Measurements from ENCODE around the gene SAP30BP. TPM values are rescaled to one million over a fixed set of nuclear protein-coding genes. Genes with fewer than 3 reads are reported as not detected.

SAP30BP gene
- total RNA-seq, 1 experiment from 2014 or later: 89.7 TPM

DNA sequence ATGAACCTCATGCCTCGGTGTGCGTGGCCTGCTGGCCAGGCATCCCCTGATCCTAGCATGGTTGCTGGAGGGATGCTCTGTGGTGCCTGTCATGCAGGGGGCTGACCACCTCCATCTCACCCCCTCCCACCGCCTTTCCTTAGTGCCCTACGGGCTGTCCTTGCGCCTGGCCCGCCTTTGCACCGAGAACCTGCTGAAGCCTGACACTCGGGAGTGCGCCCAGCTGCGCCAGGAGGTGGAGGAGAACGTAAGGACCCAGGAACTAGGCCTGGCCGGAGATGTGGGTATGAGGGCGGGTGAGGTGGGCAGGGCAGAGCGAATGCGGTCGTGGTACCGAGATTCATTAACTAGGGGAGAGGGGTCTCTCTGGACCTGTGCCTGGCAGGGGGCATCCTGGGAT is 73.1 kb downstream of the SAP30BP start:
- Mint-ChIP-seq H3K4me3 (no peak overlapping the region), H3K9me3 (no peaks in the 10 kb centered on the region), H3K4me1 (peaks cover 7% of the 10 kb centered on the region in 2 experiments), H3K27ac (no peak overlapping the region), H3K36me3 (ENCODE audit: insufficient read depth in 1 of 3, low read depth in 3 of 3) (no peaks in the 10 kb centered on the region), H3K27me3 (ENCODE audit: low read depth) (no peaks in the 10 kb centered on the region)
- DNase-seq: no peak
- H3K18ac ChIP-seq (ENCODE audit: insufficient read length, low read depth, low read length): no peak overlapping the region
- no peak overlapping the region for H4K8ac ChIP-seq (replicated peaks; ENCODE audit: insufficient read length, low read depth, low read length)
- no peak overlapping the region for H2BK12ac ChIP-seq (ENCODE audit: insufficient read length, low read depth, low read length)
- H3K4me1 ChIP-seq (ENCODE audit: insufficient read depth, low read length): no peaks in the 10 kb centered on the region
- H3K9me3 ChIP-seq (ENCODE audit: control insufficient read depth, low read depth, low read length): no peaks in the 10 kb centered on the region
- no peak overlapping the region for H2AFZ ChIP-seq (ENCODE audit: low read length)
- no peak overlapping the region for H4K5ac ChIP-seq (ENCODE audit: insufficient read length, low read depth, low read length)
- no peaks in the 10 kb centered on the region for H4K20me1 ChIP-seq (ENCODE audit: control insufficient read depth, insufficient read depth, insufficient read length)
- no peaks in the 10 kb centered on the region for H3K79me2 ChIP-seq (ENCODE audit: insufficient read depth, low read length)
- no peaks in the 10 kb centered on the region for H3K27me3 ChIP-seq (ENCODE audit: insufficient read depth, low read length)
- H3K14ac ChIP-seq (ENCODE audit: insufficient read depth, low read length): no peak overlapping the region
- H4K91ac ChIP-seq (ENCODE audit: insufficient read length, low read depth, low read length): no peak overlapping the region
- no peak overlapping the region for H2BK120ac ChIP-seq (ENCODE audit: low read depth, low read length, poor library complexity, severe bottlenecking)
- H3T11ph ChIP-seq (ENCODE audit: low read length): no peak overlapping the region
- H2BK15ac ChIP-seq (ENCODE audit: low read depth, low read length): no peak overlapping the region
- H2BK20ac ChIP-seq (ENCODE audit: low read depth, low read length, poor library complexity, severe bottlenecking): no peak overlapping the region
- no CpG with 5 or more reads among the region's 17 CpGs for WGBS (ENCODE audit: extremely low coverage, insufficient read length, low lambda C conversion rate)
- no peak overlapping the region for H3K9ac ChIP-seq (ENCODE audit: extremely low read depth, insufficient read length, low read length)
- H3K23me2 ChIP-seq (ENCODE audit: insufficient read length, low read depth, low read length, poor library complexity, severe bottlenecking): no peaks in the 10 kb centered on the region
- H3K4ac ChIP-seq (ENCODE audit: low read depth, low read length): no peak overlapping the region
- no peak overlapping the region for H3K4me2 ChIP-seq (ENCODE audit: insufficient read depth, insufficient read length, low read length)
- H3K27ac ChIP-seq (ENCODE audit: insufficient read length, low read depth, low read length): no peak overlapping the region
- no peaks in the 10 kb centered on the region for H3K79me1 ChIP-seq (ENCODE audit: insufficient read depth, low read depth, low read length, poor library complexity, severe bottlenecking)
- TF ChIP-seq, protein P1, sequence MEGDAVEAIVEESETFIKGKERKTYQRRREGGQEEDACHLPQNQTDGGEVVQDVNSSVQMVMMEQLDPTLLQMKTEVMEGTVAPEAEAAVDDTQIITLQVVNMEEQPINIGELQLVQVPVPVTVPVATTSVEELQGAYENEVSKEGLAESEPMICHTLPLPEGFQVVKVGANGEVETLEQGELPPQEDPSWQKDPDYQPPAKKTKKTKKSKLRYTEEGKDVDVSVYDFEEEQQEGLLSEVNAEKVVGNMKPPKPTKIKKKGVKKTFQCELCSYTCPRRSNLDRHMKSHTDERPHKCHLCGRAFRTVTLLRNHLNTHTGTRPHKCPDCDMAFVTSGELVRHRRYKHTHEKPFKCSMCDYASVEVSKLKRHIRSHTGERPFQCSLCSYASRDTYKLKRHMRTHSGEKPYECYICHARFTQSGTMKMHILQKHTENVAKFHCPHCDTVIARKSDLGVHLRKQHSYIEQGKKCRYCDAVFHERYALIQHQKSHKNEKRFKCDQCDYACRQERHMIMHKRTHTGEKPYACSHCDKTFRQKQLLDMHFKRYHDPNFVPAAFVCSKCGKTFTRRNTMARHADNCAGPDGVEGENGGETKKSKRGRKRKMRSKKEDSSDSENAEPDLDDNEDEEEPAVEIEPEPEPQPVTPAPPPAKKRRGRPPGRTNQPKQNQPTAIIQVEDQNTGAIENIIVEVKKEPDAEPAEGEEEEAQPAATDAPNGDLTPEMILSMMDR (conservative IDR thresholded peaks at IDR 0.05): no peak
- H2AK5ac ChIP-seq (ENCODE audit: insufficient read length, low read length): no peak overlapping the region
- H3K56ac ChIP-seq (ENCODE audit: insufficient read length, low read depth, low read length): no peak overlapping the region
- H3K23ac ChIP-seq (ENCODE audit: insufficient read length, low read depth, low read length): no peak overlapping the region
- no peak overlapping the region for H2BK5ac ChIP-seq (ENCODE audit: insufficient read length, low read length)

Data from H9 (cell line).